GM12892 (cell line): ENCODE results near the gene STOX1.

Source experiments
- POLR2A ChIP-seq: IDR thresholded peaks from 2 replicates; pipeline ENCODE4 v1.6.1; 2011; ENCODE audit warnings: low read depth, low read length, control low read depth
- POLR2AphosphoS5 ChIP-seq: IDR thresholded peaks from 2 replicates; pipeline ENCODE4 v1.6.1; 2011; ENCODE audit warnings: low read depth, low read length, control low read depth
- TAF1 ChIP-seq: IDR thresholded peaks from 2 replicates; pipeline ENCODE4 v1.6.1; 2011; ENCODE audit warnings: low read depth, mild to moderate bottlenecking, control low read depth, low read length, borderline replicate concordance

GRCh38 chr10:68924593-68924992 is 97.3 kb downstream of the STOX1 start:
- TF ChIP-seq POLR2AphosphoS5 (no peak), POLR2A (no peak), TAF1 (no peak)
